Testis (tissue), 3 donors: ENCODE data around the gene BCR. TPM values are rescaled to one million over a fixed set of nuclear protein-coding genes. Genes with fewer than 3 reads are reported as not detected.

Experiments
- DNase-seq: peaks from one replicate; pipeline ENCODE4 v3.0.0-alpha.2; 2019
- H3K27ac ChIP-seq, 2 donors: fragments of 200-600 bp; sonication (generic); one replicate each; pipeline ENCODE4 v1.5.1; 2019
- H3K27me3 ChIP-seq: fragments of 200-600 bp; sonication (generic); one replicate; pipeline ENCODE4 v1.5.1; 2019
- H3K36me3 ChIP-seq: fragments of 200-600 bp; sonication (generic); one replicate; pipeline ENCODE4 v1.5.1; 2017; ENCODE audit warnings: low read depth; ENCODE audit errors: missing control alignments
- H3K4me1 ChIP-seq: fragments of 200-600 bp; sonication (generic); one replicate; pipeline ENCODE4 v1.5.1; 2019
- H3K4me3 ChIP-seq, 2 donors: fragments of 200-600 bp; sonication (generic); one replicate each; pipeline ENCODE4 v1.5.1; 2017 to 2019
- H3K9me3 ChIP-seq: fragments of 200-600 bp; sonication (generic); one replicate; pipeline ENCODE4 v1.5.1; 2017
- CTCF ChIP-seq, 3 experiments: fragments of 450-650 bp in 2 of 3; fragments of 200-600 bp in 1 of 3; sonication (generic) in 1 of 3; IDR thresholded peaks; one replicate each; pipeline ENCODE4 v1.5.1; 2016 to 2019; ENCODE audit warnings: antibody characterized with exemption in 3 of 3, mild to moderate bottlenecking in 2 of 3, moderate library complexity in 1 of 3
- POLR2A ChIP-seq: fragments of 450-650 bp; IDR thresholded peaks from one replicate; pipeline ENCODE4 v1.6.1; 2017; ENCODE audit warnings: antibody characterized with exemption, mild to moderate bottlenecking, moderate library complexity
- WGBS, 2 donors: methylation state at CpG; one replicate each; pipeline ENCODE4 v1.1.5; 2018; 5-methylcytosine and 5-hydroxymethylcytosine counted together
- intact Hi-C: fragments of 100-400 bp; cut with DNase I; formaldehyde crosslinking; loops from one replicate; pipeline ENCODE4 v1.15.1; 2023; ENCODE audit warnings: low total_unique reads
- polyA plus RNA-seq: library from polyadenylated mRNA; stranded (reverse); fragments of 350-450 nt; fragmentation: Illumina TruSeq; extraction: RNeasy Lipid Tissue Mini Kit (QIAGEN cat#74804); gene quantifications from one replicate; pipeline ENCODE4 v1.2.3, GENCODE V29; 2014; ENCODE audit warnings: low read depth, low replicate concordance; ENCODE audit not compliant: insufficient read depth
- total RNA-seq, 2 donors: library from RNA; depleted of rRNA; stranded (reverse); fragments of >200 nt; gene quantifications; one replicate each; pipeline ENCODE4 v1.2.3, GENCODE V29; 2016

The BCR gene
- total and polyA plus RNA-seq, 3 donors from 2014 or later: 52.5 to 108 (median 105) TPM

GRCh38 chr22:23166841-23167616 is 13.3 kb upstream of the BCR start:
- no peaks in the 10 kb centered on the region for H3K9me3 ChIP-seq
- peaks cover 7% of the 10 kb centered on the region for H3K4me1 ChIP-seq
- DNase-seq: no peak
- TF ChIP-seq POLR2A (no peak), CTCF (IDR thresholded peaks at IDR 0.05) (no peak)
- H3K27me3 ChIP-seq: no peaks in the 10 kb centered on the region
- intact Hi-C loops: no loop called here
- no peak overlapping the region for H3K27ac ChIP-seq
- no peaks in the 10 kb centered on the region for H3K36me3 ChIP-seq
- WGBS, 2 donors: 83 to 85% methylated on average over 5 to 10 of the region's 10 CpGs
- no peak overlapping the region for H3K4me3 ChIP-seq

- Histone ChIP-seq H3K9me3 (no peaks in the 10 kb centered on the region), H3K27ac (no peak overlapping the region), H3K36me3 (no peaks in the 10 kb centered on the region), H3K27me3 (no peaks in the 10 kb centered on the region), H3K4me1 (peaks cover 7% of the 10 kb centered on the region), H3K4me3 (no peak overlapping the region)
- TF ChIP-seq POLR2A: no peak
- DNase-seq: no peak
- 93 to 98% methylated on average over 9 of the region's 9 CpGs for WGBS, 2 donors
- intact Hi-C loops: no loop called here
Observed at GRCh38 chr22:23168391-23169042, 11.8 kb upstream of the BCR start.

- H3K27ac ChIP-seq: no peak overlapping the region
- no peaks in the 10 kb centered on the region for H3K27me3 ChIP-seq
- DNase-seq: no peak
- H3K36me3 ChIP-seq: no peaks in the 10 kb centered on the region
- peaks cover 3% of the 10 kb centered on the region for H3K4me1 ChIP-seq
- intact Hi-C loops: no loop called here
- H3K4me3 ChIP-seq: no peak overlapping the region
- WGBS, 2 donors: 94 to 97% methylated on average over 3 to 4 of the region's 4 CpGs
- TF ChIP-seq POLR2A (no peak), CTCF (IDR thresholded peaks at IDR 0.05) (no peak)
- no peaks in the 10 kb centered on the region for H3K9me3 ChIP-seq
Observed at GRCh38 chr22:23169043-23169406, 11.3 kb upstream of the BCR start.

- no peak for DNase-seq
- Histone ChIP-seq H3K27ac (no peak overlapping the region), H3K9me3 (no peaks in the 10 kb centered on the region), H3K4me3 (no peak overlapping the region), H3K4me1 (peaks cover 27% of the 10 kb centered on the region), H3K27me3 (no peaks in the 10 kb centered on the region), H3K36me3 (no peaks in the 10 kb centered on the region)
- WGBS, 2 donors: 92 to 93% methylated on average over 10 of the region's 10 CpGs
- no peak for TF ChIP-seq CTCF (IDR thresholded peaks at IDR 0.05)
- TF ChIP-seq POLR2A: no peak
- intact Hi-C loops: loop anchor here (10.0 kb wide), 1 partner anchor 209 kb away; no protein-coding TSS in a partner anchor
Observed at GRCh38 chr22:23175817-23176644, 4.3 kb upstream of the BCR start.

GRCh38 chr22:23176645-23177027 is 3.7 kb upstream of the BCR start:
- 93 to 98% methylated on average over 9 of the region's 9 CpGs for WGBS, 2 donors

More at GRCh38 chr22:23176645-23177027, 3.7 kb upstream of the BCR start:
- intact Hi-C loops: loop anchor here (10.0 kb wide), 1 partner anchor 208 kb away; no protein-coding TSS in a partner anchor
- no peak overlapping the region for H3K4me3 ChIP-seq
- no peaks in the 10 kb centered on the region for H3K36me3 ChIP-seq
- DNase-seq: no peak
- no peak for TF ChIP-seq POLR2A
- no peak for TF ChIP-seq CTCF (IDR thresholded peaks at IDR 0.05)
- H3K27ac ChIP-seq: no peak overlapping the region
- no peaks in the 10 kb centered on the region for H3K27me3 ChIP-seq
- peaks cover 29% of the 10 kb centered on the region for H3K4me1 ChIP-seq
- H3K9me3 ChIP-seq: no peaks in the 10 kb centered on the region
